AG04450 (cell line): Measurements from ENCODE around the gene UBE3D. TPM values are rescaled to one million over a fixed set of nuclear protein-coding genes. Genes with fewer than 3 reads are reported as not detected.
"Not testable (repeated sequence)": the region's sequence is repeated elsewhere in the genome, so short reads cannot be mapped to it uniquely, and the experiment has no call there.

Experiments
- CTCF ChIA-PET: fragments of 300-600, 350-600 bp; formaldehyde crosslinking; extraction: SDS; loops from one replicate; lab custom pipeline; 2022; ENCODE audit warnings: antibody characterized with exemption, inconsistent platforms; lab: Charles Lee
- POLR2A ChIA-PET: fragments of 350-600 bp; formaldehyde crosslinking; extraction: SDS; loops from one replicate; lab custom pipeline; 2021; ENCODE audit warnings: antibody characterized with exemption, inconsistent platforms; lab: Yijun Ruan, JAX
- DNase-seq: peaks from one replicate; pipeline ENCODE4 v3.0.0-alpha.2; 2011; ENCODE audit warnings: low read depth, low spot score
- H3K27ac ChIP-seq: one replicate; pipeline ENCODE4 v1.5.1; 2012; ENCODE audit warnings: low read depth, low read length, control low read depth
- H3K27me3 ChIP-seq: one replicate; pipeline ENCODE4 v1.6.0; 2012; ENCODE audit warnings: low read length; ENCODE audit not compliant: control insufficient read depth, insufficient read depth
- H3K4me3 ChIP-seq: 2 replicates; pipeline ENCODE4 v1.5.1; 2011; ENCODE audit warnings: mild to moderate bottlenecking, low read depth, low read length, control low read depth
- H3K9me3 ChIP-seq: 2 replicates; pipeline ENCODE4 v1.5.1; 2012; ENCODE audit warnings: low read length; ENCODE audit not compliant: control insufficient read depth, insufficient read depth
- polyA plus RNA-seq: library from polyadenylated mRNA; depleted of rRNA; stranded (reverse); fragments of >200 nt; gene quantifications from 2 replicates; pipeline ENCODE4 v1.2.3, GENCODE V29; 2011
- TF ChIP-seq, protein P1 (sequence below): IDR thresholded peaks from 2 replicates; pipeline ENCODE4 v1.5.1; 2011; ENCODE audit warnings: low read depth, low read length, control low read depth, inconsistent platforms

The UBE3D gene
- polyA plus RNA-seq, 1 experiment = 6.4 TPM

- Histone ChIP-seq H3K4me3 (no peak overlapping the region), H3K27me3 (no peaks in the 10 kb centered on the region), H3K9me3 (no peaks in the 10 kb centered on the region), H3K27ac (no peak overlapping the region)
- POLR2A ChIA-PET = no interaction called here
- no peak for DNase-seq
- CTCF ChIA-PET = no interaction called here
- TF ChIP-seq, protein P1, sequence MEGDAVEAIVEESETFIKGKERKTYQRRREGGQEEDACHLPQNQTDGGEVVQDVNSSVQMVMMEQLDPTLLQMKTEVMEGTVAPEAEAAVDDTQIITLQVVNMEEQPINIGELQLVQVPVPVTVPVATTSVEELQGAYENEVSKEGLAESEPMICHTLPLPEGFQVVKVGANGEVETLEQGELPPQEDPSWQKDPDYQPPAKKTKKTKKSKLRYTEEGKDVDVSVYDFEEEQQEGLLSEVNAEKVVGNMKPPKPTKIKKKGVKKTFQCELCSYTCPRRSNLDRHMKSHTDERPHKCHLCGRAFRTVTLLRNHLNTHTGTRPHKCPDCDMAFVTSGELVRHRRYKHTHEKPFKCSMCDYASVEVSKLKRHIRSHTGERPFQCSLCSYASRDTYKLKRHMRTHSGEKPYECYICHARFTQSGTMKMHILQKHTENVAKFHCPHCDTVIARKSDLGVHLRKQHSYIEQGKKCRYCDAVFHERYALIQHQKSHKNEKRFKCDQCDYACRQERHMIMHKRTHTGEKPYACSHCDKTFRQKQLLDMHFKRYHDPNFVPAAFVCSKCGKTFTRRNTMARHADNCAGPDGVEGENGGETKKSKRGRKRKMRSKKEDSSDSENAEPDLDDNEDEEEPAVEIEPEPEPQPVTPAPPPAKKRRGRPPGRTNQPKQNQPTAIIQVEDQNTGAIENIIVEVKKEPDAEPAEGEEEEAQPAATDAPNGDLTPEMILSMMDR = no peak
Observed at GRCh38 chr6:82863781-82864180, 201.9 kb downstream of the UBE3D start.

DNA sequence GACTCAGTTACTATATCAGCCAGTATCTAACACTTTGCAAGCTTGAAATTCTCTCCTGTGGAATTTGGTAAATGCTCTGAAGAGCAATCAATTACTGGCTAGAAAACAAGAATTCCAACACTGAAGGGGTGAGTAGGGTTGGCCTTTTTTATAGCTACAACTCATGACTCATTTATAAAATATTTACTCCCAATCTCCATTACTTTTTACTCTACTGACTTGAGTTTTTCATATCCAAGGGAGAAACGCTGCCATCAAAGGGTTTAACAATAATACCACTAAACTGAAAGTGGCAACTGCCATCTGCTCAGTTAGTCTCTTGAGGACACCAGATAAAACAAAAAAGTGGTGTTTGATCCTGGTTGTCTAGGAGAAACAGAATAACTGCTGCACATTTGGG lies 203.1 kb downstream of the UBE3D start:
- DNase-seq = no peak
- Histone ChIP-seq H3K9me3 (no peaks in the 10 kb centered on the region), H3K4me3 (no peak overlapping the region), H3K27ac (no peak overlapping the region), H3K27me3 (no peaks in the 10 kb centered on the region)
- TF ChIP-seq, protein P1 = no peak
- POLR2A ChIA-PET = no interaction called here
- CTCF ChIA-PET = no interaction called here

DNA sequence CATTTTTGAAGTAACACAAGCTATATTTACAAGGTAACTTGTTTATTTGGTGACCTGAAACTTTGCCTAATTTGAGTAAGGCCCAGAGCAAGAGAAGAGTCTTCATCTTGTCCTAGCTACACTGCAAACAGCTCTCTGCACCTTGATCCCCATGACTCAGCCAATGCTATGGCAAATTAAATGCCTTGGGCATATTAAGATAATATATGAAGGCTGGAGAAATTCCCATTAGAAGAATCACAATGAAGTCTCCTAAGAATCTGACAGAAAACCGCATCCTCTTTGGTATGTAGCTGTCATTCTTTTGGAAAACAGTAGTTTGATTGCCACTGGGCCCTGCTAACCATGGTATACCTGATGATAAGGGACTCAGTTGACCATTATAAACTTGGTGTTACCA lies 204.5 kb downstream of the UBE3D start:
- no peak for DNase-seq
- CTCF ChIA-PET = no interaction called here
- Histone ChIP-seq H3K27ac (no peak overlapping the region), H3K9me3 (no peaks in the 10 kb centered on the region), H3K27me3 (no peaks in the 10 kb centered on the region), H3K4me3 (no peak overlapping the region)
- POLR2A ChIA-PET = no interaction called here
- TF ChIP-seq, protein P1 = no peak

- DNase-seq, CTCF ChIA-PET, H3K27me3 ChIP-seq, H3K4me3 ChIP-seq, POLR2A ChIA-PET, H3K9me3 ChIP-seq, H3K27ac ChIP-seq: not testable (repeated sequence)
Observed at GRCh38 chr6:82856077-82856476, 209.6 kb downstream of the UBE3D start.

DNA sequence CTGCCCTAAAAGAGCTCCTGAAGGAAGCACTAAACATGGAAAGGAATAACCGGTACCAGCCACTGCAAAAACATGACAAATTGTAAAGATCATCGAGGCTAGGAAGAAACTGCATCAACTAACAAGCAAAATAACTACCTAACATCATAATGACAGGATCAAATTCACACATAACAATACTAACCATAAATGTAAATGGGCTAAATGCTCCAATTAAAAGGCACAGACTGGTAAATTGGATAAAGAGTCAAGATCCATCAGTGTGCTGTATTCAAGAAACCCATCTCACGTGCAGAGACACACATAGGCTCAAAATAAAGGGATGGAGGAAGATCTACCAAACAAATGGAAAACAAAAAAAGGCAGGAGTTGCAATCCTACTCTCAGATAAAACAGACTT lies 212.7 kb downstream of the UBE3D start:
- DNase-seq, CTCF ChIA-PET, H3K27me3 ChIP-seq, POLR2A ChIA-PET, H3K4me3 ChIP-seq, H3K27ac ChIP-seq, H3K9me3 ChIP-seq: not testable (repeated sequence)

GRCh38 chr6:82843291-82843885 lies 222.3 kb downstream of the UBE3D start:
- Histone ChIP-seq H3K4me3 (no peak overlapping the region), H3K27ac (no peak overlapping the region), H3K27me3 (no peaks in the 10 kb centered on the region), H3K9me3 (no peaks in the 10 kb centered on the region)
- no peak for DNase-seq
- TF ChIP-seq, protein P1 = no peak
- POLR2A ChIA-PET = no interaction called here
- CTCF ChIA-PET = interaction anchor here (0.7 to 1.4 kb wide), 3 partner anchors 149 to 223 kb away, joined by 3 to 6 read pairs (median 3); partner anchors contain the start of gene UBE3D
